A673 (cell line): ENCODE data around the gene RASA2. TPM values are rescaled to one million over a fixed set of nuclear protein-coding genes. Genes with fewer than 3 reads are reported as not detected.

Experiments
- BruUV-seq: library from RNA; stranded (reverse); fragments of 400-500 nt; replicated peaks from 2 replicates; lab custom pipeline; 2021; lab: Mats Ljungman, UMichigan
- CTCF ChIA-PET: fragments of 300-600 bp; sonication (Branson Sonifier 250); formaldehyde crosslinking; loops from one replicate; lab custom pipeline; 2022; ENCODE audit warnings: antibody characterized with exemption; lab: Charles Lee
- POLR2A ChIA-PET: fragments of 300-600 bp; sonication (Branson Sonifier 250); formaldehyde crosslinking; loops from one replicate; lab custom pipeline; 2022; ENCODE audit warnings: antibody characterized with exemption; ENCODE audit not compliant: low non-redundant PET; lab: Charles Lee
- DNase-seq: peaks from one replicate; pipeline ENCODE4 v3.0.0-alpha.2; 2015; ENCODE audit warnings: low spot score
- H3K27ac ChIP-seq: fragments of 200-600 bp; sonication (generic); 2 replicates; pipeline ENCODE4 v1.5.1; 2016; ENCODE audit warnings: mixed run types, low read depth, mild to moderate bottlenecking, mixed read lengths, antibody characterized with exemption, low read length; ENCODE audit not compliant: poor library complexity, severe bottlenecking
- H3K27me3 ChIP-seq: fragments of 200-600 bp; sonication (generic); replicated peaks from 2 replicates; pipeline ENCODE4 v1.6.1; 2017; ENCODE audit warnings: mixed run types, low read depth, mild to moderate bottlenecking, mixed read lengths, antibody characterized with exemption, low read length; ENCODE audit not compliant: insufficient read depth, poor library complexity
- H3K36me3 ChIP-seq: fragments of 200-600 bp; sonication (generic); 2 replicates; pipeline ENCODE4 v1.6.1; 2016; ENCODE audit warnings: mixed run types, mild to moderate bottlenecking, mixed read lengths, antibody characterized with exemption, low read length; ENCODE audit not compliant: insufficient read depth, poor library complexity, severe bottlenecking
- H3K4me1 ChIP-seq: fragments of 200-600 bp; sonication (generic); 2 replicates; pipeline ENCODE4 v1.6.1; 2017; ENCODE audit warnings: mixed run types, mild to moderate bottlenecking, mixed read lengths, antibody characterized with exemption, low read length; ENCODE audit not compliant: insufficient read depth, poor library complexity, severe bottlenecking
- H3K4me3 ChIP-seq: fragments of 200-600 bp; sonication (generic); 2 replicates; pipeline ENCODE4 v1.5.1; 2016; ENCODE audit warnings: low read depth, mixed run types, mild to moderate bottlenecking, mixed read lengths, low read length; ENCODE audit not compliant: poor library complexity, severe bottlenecking
- H3K9me3 ChIP-seq: fragments of 200-600 bp; sonication (generic); 2 replicates; pipeline ENCODE4 v1.6.1; 2016; ENCODE audit warnings: mixed run types, low read depth, mild to moderate bottlenecking, mixed read lengths, antibody characterized with exemption, low read length; ENCODE audit not compliant: poor library complexity, severe bottlenecking
- EZH2 ChIP-seq: fragments of 200-600 bp; sonication (generic); IDR thresholded peaks from 2 replicates; pipeline ENCODE4 v1.6.1; 2017; ENCODE audit warnings: borderline replicate concordance, low read depth, mild to moderate bottlenecking, mixed read lengths, antibody characterized with exemption, low read length; ENCODE audit not compliant: poor library complexity, severe bottlenecking
- intact Hi-C: fragments of 100-400 bp; cut with micrococcal nuclease; formaldehyde crosslinking; loops from one replicate; pipeline ENCODE4 v1.10.0; 2022; ENCODE audit not compliant: unreplicated experiment
- total RNA-seq: library from RNA; stranded (reverse); gene quantifications from 2 replicates; pipeline ENCODE4 v1.2.3, GENCODE V29; 2021
- TF ChIP-seq, protein P1 (sequence below): fragments of 300-800, 200-600 bp; sonication (generic); conservative IDR thresholded peaks from 2 replicates; pipeline ENCODE4 v1.5.1; 2017; ENCODE audit warnings: low read depth, mild to moderate bottlenecking, antibody characterized with exemption, low read length, moderate library complexity, mixed read lengths

RASA2 gene
- total RNA-seq, 1 experiment from 2014 or later: 17.1 TPM

DNA sequence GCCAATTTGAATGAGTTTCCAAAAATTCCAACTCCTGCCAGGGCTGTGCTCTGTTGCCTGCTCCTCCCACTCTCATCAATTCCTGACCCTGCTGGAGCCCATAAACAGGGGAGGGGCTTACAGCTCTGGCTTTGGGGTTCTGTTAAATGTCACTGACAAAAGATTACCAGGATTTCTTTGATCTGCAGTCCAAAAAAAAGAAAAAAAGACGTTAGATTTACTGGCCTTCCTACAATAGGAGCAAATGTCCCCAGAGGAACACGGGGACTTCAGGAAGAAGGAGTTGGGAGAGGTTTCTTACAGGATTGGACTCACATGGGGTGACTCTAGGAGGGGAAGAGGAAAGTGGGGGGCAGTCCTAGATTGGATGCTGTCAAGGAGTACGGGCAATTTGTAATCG, 167.0 kb downstream of the RASA2 start:
- no peaks in the 10 kb centered on the region for H3K9me3 ChIP-seq
- no peak overlapping the region for H3K27ac ChIP-seq
- H3K4me3 ChIP-seq: no peak overlapping the region
- ChIA-PET POLR2A (no interaction called here), CTCF (no interaction called here)
- H3K27me3 ChIP-seq: no peaks in the 10 kb centered on the region
- no peaks in the 10 kb centered on the region for H3K36me3 ChIP-seq
- no peaks in the 10 kb centered on the region for H3K4me1 ChIP-seq
- BruUV-seq: no TSS peak
- DNase-seq: no peak
- TF ChIP-seq, protein P1, sequence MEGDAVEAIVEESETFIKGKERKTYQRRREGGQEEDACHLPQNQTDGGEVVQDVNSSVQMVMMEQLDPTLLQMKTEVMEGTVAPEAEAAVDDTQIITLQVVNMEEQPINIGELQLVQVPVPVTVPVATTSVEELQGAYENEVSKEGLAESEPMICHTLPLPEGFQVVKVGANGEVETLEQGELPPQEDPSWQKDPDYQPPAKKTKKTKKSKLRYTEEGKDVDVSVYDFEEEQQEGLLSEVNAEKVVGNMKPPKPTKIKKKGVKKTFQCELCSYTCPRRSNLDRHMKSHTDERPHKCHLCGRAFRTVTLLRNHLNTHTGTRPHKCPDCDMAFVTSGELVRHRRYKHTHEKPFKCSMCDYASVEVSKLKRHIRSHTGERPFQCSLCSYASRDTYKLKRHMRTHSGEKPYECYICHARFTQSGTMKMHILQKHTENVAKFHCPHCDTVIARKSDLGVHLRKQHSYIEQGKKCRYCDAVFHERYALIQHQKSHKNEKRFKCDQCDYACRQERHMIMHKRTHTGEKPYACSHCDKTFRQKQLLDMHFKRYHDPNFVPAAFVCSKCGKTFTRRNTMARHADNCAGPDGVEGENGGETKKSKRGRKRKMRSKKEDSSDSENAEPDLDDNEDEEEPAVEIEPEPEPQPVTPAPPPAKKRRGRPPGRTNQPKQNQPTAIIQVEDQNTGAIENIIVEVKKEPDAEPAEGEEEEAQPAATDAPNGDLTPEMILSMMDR: no peak
- TF ChIP-seq EZH2: no peak
- intact Hi-C loops: no loop called here

DNA sequence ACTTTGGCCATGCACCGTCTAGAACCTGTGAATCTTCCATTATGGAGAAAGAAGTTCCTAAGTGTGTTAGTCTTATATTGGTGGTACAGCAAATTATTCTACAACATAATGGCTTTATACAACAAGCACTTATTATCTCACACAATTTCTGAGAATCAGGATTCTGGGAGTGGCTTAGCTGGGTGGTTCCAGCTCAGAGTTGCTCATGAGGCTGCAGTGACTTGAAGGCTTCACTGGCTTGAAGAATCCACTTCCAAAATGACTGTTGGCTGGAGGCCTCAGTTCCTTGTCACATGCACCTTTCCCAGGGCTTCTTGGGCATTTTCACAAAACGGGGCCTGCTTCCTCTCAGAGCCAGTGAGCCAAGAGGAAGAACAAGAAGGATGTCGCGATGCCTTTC, 169.0 kb downstream of the RASA2 start:
- ChIA-PET CTCF (no interaction called here), POLR2A (no interaction called here)
- no peak for TF ChIP-seq EZH2
- TF ChIP-seq, protein P1: no peak
- Histone ChIP-seq H3K4me1 (peaks cover 13% of the 10 kb centered on the region), H3K9me3 (no peaks in the 10 kb centered on the region), H3K27me3 (no peaks in the 10 kb centered on the region), H3K27ac (no peak overlapping the region), H3K4me3 (no peak overlapping the region), H3K36me3 (no peaks in the 10 kb centered on the region)
- BruUV-seq: no TSS peak
- DNase-seq: no peak
- intact Hi-C loops: no loop called here

DNA sequence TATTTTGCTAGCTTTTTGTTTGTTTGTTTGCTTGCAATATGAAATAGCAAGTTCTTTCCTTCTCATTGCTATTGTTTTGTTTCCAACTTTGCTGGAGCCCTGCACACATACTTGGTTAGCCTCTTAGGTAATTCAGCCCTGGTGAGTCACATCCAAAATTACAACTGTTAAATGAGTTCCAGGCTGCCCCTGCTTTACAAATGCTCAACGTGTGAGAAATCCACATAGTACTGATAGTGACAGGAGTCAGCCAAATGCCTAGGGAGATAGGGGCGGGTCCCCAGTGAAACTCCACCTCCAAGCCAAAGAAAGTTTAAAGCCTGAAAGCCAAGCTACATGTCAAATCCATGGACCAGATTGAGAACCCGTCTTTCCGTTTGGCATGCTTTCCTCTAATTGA, 169.9 kb downstream of the RASA2 start:
- peak; percentile 72 for DNase-seq
- Histone ChIP-seq H3K4me1 (peaks cover 14% of the 10 kb centered on the region), H3K27me3 (no peaks in the 10 kb centered on the region), H3K4me3 (no peak overlapping the region), H3K27ac (no peak overlapping the region), H3K9me3 (no peaks in the 10 kb centered on the region), H3K36me3 (no peaks in the 10 kb centered on the region)
- CTCF ChIA-PET: no interaction called here
- intact Hi-C loops: no loop called here
- no TSS peak for BruUV-seq
- TF ChIP-seq, protein P1: no peak
- TF ChIP-seq EZH2: no peak
- POLR2A ChIA-PET: no interaction called here
